ENCODE data around the gene OR5L1. TPM values are rescaled to one million over a fixed set of nuclear protein-coding genes. Genes with fewer than 3 reads are reported as not detected.

The OR5L1 gene
- under 1 TPM in 1 of 5 donors, not detected in 4; 0.37 TPM for total RNA-seq
- not detected for polyA plus RNA-seq
- long read RNA-seq, donor 1, result 0 reads
- long read RNA-seq, donor 2, result 0 reads
- long read RNA-seq, donor 3, result 0 reads
- long read RNA-seq, donor 4, result 0 reads
- long read RNA-seq, donor 5, result 0 reads
- long read RNA-seq, donor 6, result 0 reads
- long read RNA-seq, donor 7, result 0 reads
- long read RNA-seq, donor 8, result 0 reads
- long read RNA-seq, donor 9, result 0 reads
- long read RNA-seq, donor 10, result 0 reads

DNA sequence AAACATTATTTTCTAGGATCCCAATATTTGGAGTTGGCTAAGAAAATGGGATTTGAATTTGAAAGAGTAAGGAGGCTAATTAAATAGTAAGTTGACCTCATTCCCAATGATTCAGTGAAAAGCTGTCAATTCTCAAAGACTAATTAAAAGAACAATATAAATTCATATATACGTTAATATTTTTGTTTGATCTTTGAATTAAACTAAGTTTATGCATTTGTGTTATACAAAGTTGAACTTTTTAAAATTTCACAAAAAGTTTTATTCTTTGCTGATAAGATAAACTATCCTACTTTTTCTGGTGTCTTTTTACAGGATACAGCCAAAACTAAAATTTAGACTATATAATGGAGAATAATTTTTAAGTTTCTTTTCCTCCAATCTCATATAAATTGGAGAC, at the start of gene OR5L1:
OR5L1 (plus strand) TSS at position 301 of the 400 bp plus-strand sequence. CDS start 100 bp downstream, outside the sequence.
- DNase-seq, result no peak
- H3K27me3 ChIP-seq, result no peaks in the 10 kb centered on the region
- H3K4me1 ChIP-seq, result no peaks in the 10 kb centered on the region
- intact Hi-C loops (cut with DNase I; ENCODE audit: low total_unique reads), result no loop called here
- no peak for TF ChIP-seq POLR2AphosphoS5 (IDR thresholded peaks at IDR 0.05)
- TF ChIP-seq EP300 (IDR thresholded peaks at IDR 0.05), result no peak
- TF ChIP-seq POLR2A (IDR thresholded peaks at IDR 0.05), result no peak
- TF ChIP-seq, protein P1, sequence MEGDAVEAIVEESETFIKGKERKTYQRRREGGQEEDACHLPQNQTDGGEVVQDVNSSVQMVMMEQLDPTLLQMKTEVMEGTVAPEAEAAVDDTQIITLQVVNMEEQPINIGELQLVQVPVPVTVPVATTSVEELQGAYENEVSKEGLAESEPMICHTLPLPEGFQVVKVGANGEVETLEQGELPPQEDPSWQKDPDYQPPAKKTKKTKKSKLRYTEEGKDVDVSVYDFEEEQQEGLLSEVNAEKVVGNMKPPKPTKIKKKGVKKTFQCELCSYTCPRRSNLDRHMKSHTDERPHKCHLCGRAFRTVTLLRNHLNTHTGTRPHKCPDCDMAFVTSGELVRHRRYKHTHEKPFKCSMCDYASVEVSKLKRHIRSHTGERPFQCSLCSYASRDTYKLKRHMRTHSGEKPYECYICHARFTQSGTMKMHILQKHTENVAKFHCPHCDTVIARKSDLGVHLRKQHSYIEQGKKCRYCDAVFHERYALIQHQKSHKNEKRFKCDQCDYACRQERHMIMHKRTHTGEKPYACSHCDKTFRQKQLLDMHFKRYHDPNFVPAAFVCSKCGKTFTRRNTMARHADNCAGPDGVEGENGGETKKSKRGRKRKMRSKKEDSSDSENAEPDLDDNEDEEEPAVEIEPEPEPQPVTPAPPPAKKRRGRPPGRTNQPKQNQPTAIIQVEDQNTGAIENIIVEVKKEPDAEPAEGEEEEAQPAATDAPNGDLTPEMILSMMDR (IDR thresholded peaks at IDR 0.05), result no peak
- H3K9me3 ChIP-seq, result peaks cover 0 to 31% (median 10%) of the 10 kb centered on the region in 4 donors
- no peaks in the 10 kb centered on the region for H3K36me3 ChIP-seq
- H3K27ac ChIP-seq, result no peak within 1 kb of the TSS
- no peak within 1 kb of the TSS for H3K4me3 ChIP-seq
- 74 to 89% (median 84%) methylated on average over 1 of the region's 1 CpG for WGBS, 5 donors

DNA sequence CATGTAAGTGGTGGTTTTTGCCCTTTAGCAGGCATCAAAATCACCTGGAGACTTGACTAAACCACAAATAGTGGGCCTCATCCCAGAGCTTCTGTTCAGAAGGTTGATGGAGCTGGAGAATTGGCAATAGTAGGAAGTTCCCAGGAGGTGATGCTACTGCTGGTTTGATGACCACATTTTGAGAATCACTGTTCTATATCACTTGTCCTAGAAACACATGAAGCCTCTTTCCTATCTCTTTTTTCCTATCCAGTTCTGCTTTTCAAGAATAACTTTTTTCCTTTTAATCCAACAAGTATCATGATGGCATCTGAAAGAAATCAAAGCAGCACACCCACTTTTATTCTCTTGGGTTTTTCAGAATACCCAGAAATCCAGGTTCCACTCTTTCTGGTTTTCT, 38.0 kb upstream of the OR5L1 start, which contains the start of gene OR5D13:
OR5D13 (plus strand) TSS at position 301 of the 400 bp plus-strand sequence; CDS start at position 301, 0 bp downstream.
- H3K27ac ChIP-seq, result no peak within 1 kb of the TSS
- no peak for DNase-seq
- H3K27me3 ChIP-seq, result no peaks in the 10 kb centered on the region
- peaks cover 0 to 12% (median 0%) of the 10 kb centered on the region in 4 donors for H3K9me3 ChIP-seq
- no peaks in the 10 kb centered on the region for H3K4me1 ChIP-seq
- no peak for TF ChIP-seq POLR2A (IDR thresholded peaks at IDR 0.05)
- TF ChIP-seq POLR2AphosphoS5 (IDR thresholded peaks at IDR 0.05), result no peak
- no peak for TF ChIP-seq EP300 (IDR thresholded peaks at IDR 0.05)
- TF ChIP-seq, protein P1 (IDR thresholded peaks at IDR 0.05), result no peak
- no peak within 1 kb of the TSS for H3K4me3 ChIP-seq
- no peaks in the 10 kb centered on the region for H3K36me3 ChIP-seq
- intact Hi-C loops (cut with DNase I; ENCODE audit: low total_unique reads), result no loop called here

DNA sequence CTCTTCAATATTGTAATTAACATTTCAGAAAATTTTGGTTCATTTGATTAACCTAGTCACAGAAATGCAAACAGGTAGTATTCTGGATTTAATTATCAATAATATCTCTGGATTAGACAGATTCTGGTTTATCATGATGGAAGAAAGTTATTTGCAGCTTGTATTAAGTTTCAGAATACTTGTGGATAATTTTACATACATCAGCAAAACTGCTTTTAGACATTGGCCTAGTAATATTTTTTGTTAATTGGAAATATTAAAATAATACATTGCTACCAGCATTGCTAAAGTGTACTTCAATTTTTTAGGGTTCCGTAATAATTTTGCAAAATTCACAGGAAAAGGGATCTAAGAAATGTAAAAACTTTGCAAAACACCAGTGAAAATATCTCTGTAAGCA, 19.6 kb upstream of the OR5L1 start:
- no peaks in the 10 kb centered on the region for H3K36me3 ChIP-seq
- H3K27ac ChIP-seq, result no peak overlapping the region
- no peak for DNase-seq
- H3K4me1 ChIP-seq, result no peaks in the 10 kb centered on the region
- intact Hi-C loops (cut with DNase I; ENCODE audit: low total_unique reads), result no loop called here
- H3K4me3 ChIP-seq, result no peak overlapping the region
- 85 to 89% (median 87%) methylated on average over 1 of the region's 1 CpG for WGBS, 5 donors
- no peaks in the 10 kb centered on the region for H3K9me3 ChIP-seq
- no peaks in the 10 kb centered on the region for H3K27me3 ChIP-seq
- TF ChIP-seq, protein P1 (IDR thresholded peaks at IDR 0.05), result no peak
- TF ChIP-seq EP300 (IDR thresholded peaks at IDR 0.05) (no peak), POLR2AphosphoS5 (IDR thresholded peaks at IDR 0.05) (no peak), POLR2A (IDR thresholded peaks at IDR 0.05) (no peak)

DNA sequence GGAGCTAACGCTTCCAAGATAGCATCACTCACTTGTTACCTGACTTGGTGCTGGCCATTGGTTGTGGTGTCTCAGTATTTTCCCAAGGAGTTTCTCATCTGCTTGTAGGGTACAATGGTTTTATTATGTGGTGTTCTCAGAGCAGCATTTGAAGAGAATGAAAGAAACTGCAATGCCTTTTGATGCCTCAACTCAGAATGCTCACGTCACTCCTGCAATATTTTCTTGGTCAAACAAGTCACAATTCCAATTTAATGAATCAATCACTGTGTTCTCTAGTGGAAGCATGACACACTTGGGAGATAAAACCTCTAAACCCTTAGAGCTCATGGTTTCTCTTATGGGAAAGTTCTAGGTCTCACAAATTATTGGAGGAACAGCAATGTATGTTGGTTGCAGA, 17.8 kb upstream of the OR5L1 start:
- no peaks in the 10 kb centered on the region for H3K27me3 ChIP-seq
- no peak for TF ChIP-seq POLR2A (IDR thresholded peaks at IDR 0.05)
- H3K4me3 ChIP-seq, result no peak overlapping the region
- WGBS, 5 donors, result 39 to 72% (median 52%) methylated on average over 2 of the region's 2 CpGs
- H3K4me1 ChIP-seq, result no peaks in the 10 kb centered on the region
- DNase-seq, result no peak
- H3K9me3 ChIP-seq, result no peaks in the 10 kb centered on the region
- no peaks in the 10 kb centered on the region for H3K36me3 ChIP-seq
- intact Hi-C loops (cut with DNase I; ENCODE audit: low total_unique reads), result no loop called here
- no peak overlapping the region for H3K27ac ChIP-seq

DNA sequence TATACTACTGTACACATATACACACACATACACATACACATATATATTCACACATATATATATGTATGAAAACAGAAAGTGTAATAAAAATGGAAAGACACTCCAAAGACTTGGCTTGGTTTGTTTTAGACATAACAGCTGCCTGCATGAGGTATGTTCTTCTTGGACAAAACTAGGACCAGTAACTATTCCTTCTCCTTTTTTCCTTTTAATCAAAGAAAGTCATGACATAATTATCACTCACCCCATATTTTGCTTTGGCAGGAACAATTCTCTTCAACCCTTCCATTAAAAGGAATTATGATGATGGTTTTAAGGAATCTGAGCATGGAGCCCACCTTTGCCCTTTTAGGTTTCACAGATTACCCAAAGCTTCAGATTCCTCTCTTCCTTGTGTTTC, 15.9 kb upstream of the OR5L1 start, which contains the start of gene OR5D14:
OR5D14 (plus strand) TSS at position 301 of the 400 bp plus-strand sequence; CDS start at position 301, 0 bp downstream.
- intact Hi-C loops (cut with DNase I; ENCODE audit: low total_unique reads), result no loop called here
- no peak for TF ChIP-seq EP300 (IDR thresholded peaks at IDR 0.05)
- no peak for TF ChIP-seq POLR2A (IDR thresholded peaks at IDR 0.05)
- no peak for TF ChIP-seq POLR2AphosphoS5 (IDR thresholded peaks at IDR 0.05)
- TF ChIP-seq, protein P1 (IDR thresholded peaks at IDR 0.05), result no peak
- H3K4me3 ChIP-seq, result no peak within 1 kb of the TSS
- no peaks in the 10 kb centered on the region for H3K27me3 ChIP-seq
- peaks cover 0 to 5% (median 0%) of the 10 kb centered on the region in 4 donors for H3K9me3 ChIP-seq
- H3K4me1 ChIP-seq, result no peaks in the 10 kb centered on the region
- H3K27ac ChIP-seq, result no peak within 1 kb of the TSS
- DNase-seq, result no peak
- no peaks in the 10 kb centered on the region for H3K36me3 ChIP-seq

Data from stomach (tissue), 19 donors.